Smooth muscle cell of bladder (primary cell): ENCODE data around the gene ZC3HAV1. TPM values are rescaled to one million over a fixed set of nuclear protein-coding genes. Genes with fewer than 3 reads are reported as not detected.

Experiments used
- total RNA-seq: library from RNA; depleted of rRNA; stranded (reverse); fragments of >200 nt; gene quantifications from 2 replicates; pipeline ENCODE4 v1.2.3, GENCODE V29; 2014

Gene ZC3HAV1
- total RNA-seq, result 20.9 and 25.9 TPM in 2 replicates

DNA sequence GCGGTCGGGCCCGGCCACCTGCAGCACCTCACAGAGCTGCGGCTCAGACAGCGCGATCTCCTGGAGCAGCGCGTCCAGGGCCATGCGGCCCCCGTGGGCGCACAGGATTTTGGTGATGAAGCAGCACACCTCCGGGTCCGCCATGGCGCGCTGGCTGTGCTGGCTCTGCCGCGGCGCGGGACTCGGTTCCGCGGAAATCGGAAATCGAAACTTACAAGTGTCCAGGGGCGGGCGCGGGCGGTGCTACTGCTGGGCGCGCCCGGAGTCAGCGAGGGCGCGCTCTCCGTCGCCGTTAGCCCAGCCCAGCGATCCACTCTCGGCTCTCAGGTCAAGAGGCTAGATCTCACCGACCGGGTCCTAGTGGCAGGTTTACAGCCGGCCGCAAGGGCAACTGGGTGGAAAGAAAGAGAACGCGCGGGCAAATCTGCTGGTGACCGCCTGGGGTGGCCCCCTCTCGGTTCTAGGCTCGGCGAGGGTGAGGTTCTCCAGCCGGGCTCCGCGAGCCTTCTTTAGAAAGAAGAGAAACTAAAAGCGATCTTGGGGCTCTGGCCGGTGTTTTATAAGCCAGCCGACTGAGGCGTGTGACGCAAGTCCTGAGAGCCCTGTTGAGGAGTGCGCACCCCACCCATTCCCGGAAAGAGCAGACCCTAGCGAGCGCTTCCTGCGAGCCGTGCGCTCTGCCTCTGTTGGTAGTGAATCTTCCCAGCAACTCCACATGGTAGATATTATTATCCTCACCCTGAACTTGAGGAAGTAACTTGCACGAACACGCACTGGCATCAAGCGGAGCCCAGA lies at the start of gene ZC3HAV1:
Gene ZC3HAV1 (minus strand): TSS at position 533 of the 795 bp plus-strand sequence. CDS start 389 bp downstream, at position 144.

DNA sequence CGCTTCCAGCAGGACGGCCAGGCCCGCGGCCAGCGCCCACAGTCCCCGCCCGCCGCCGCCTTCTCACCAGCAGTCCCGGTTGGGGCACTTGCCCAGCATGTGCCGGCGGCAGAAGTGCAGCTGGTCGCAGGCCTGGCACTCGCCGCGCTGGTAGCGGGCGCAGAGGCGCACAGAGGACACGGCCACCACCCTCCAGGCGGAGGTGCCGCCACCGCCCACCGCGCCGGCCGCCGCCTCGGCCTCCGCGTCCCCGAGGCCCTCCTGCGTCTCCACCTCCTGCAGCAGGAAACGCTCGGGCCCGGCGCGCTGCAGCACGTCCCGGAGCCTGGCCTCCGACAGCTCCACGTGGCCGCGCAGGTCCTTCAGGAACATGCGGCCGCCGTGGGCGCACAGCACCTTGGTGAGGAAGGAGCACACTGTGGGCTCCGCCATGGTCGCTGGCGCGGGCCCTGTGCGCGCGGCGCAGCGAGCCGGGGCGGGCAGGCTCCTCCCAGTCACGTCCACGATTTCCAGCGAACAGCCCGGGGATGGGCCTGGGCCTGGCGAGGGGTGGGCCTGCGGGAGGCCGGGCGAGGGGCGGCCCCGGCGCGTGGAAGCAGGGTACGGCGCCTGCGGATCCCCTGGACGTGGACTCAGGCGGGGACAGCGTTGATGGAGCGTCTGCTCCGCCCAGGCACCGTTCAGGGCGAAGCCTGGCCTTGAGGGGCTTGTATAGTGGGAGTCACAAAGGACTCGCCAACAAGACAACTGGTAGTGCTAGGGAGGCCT lies 73.8 kb downstream of the ZC3HAV1 start, which contains the start of gene ZC3HAV1L:
Gene ZC3HAV1L (minus strand): TSS at position 457 of the 768 bp plus-strand sequence. CDS start 25 bp downstream, at position 432.

Other genes starting within 250 kb of the ZC3HAV1 start
- gene KIAA1549, start 128.3 kb downstream of the ZC3HAV1 start, total RNA-seq, result 1.4 and 1.5 TPM in 2 replicates
- gene ZC3HAV1L, start 73.7 kb downstream of the ZC3HAV1 start, total RNA-seq, result 3.4 and 7.7 TPM in 2 replicates
- 3.4 and 4.1 TPM in 2 replicates for gene UBN2, start 121.5 kb upstream of the ZC3HAV1 start, total RNA-seq
- 10.8 and 16.6 TPM in 2 replicates for gene FMC1, start 231.6 kb upstream of the ZC3HAV1 start, total RNA-seq